ENCODE measurements around the gene ATF7.

DNA sequence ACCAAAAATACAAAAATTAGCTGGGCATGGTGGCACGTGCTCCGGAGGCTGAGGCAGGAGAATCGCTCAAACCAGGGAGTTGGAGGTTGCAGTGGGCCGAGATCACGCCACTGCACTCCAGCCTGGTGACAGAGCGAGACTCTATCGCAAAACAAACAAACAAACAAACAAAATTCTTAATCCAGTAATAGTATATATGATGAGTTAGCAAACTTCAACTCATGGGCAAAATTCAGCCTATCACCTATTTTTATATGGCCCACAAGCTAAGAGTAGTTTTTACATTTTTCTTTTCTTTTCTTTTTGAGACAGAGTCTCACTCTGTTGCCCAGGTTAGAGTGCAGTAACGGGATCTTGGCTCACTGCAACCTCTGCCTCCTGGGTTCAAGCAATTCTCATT is 14.9 kb downstream of the ATF7 start:
- TF ChIP-seq EP300 (IDR thresholded peaks at IDR 0.05; ENCODE audit: low read depth in 2 of 2, low read length in 2 of 2) (no peak), EP300 (CRISPR knock-in tag; IDR thresholded peaks at IDR 0.05; ENCODE audit: borderline replicate concordance) (no peak), IRX3 (CRISPR knock-in tag; IDR thresholded peaks at IDR 0.05; ENCODE audit: borderline replicate concordance, low read depth) (no peak)

All from HepG2 (cell line).